ENCODE data around the gene PEX5L. TPM values are rescaled to one million over a fixed set of nuclear protein-coding genes. Genes with fewer than 3 reads are reported as not detected.
"Not testable (repeated sequence)": the region's sequence is repeated elsewhere in the genome, so short reads cannot be mapped to it uniquely, and the experiment has no call there.

The PEX5L gene
- total and polyA plus RNA-seq, 2 donors (not counting 1 experiment from before 2014, with no cell fraction given): not detected

GRCh38 chr3:179788996-179789395, 247.7 kb downstream of the PEX5L start:
- ChIA-PET POLR2A (no interaction called here), CTCF (interaction anchor here (0.6 to 0.7 kb wide), 2 partner anchors 35 to 307 kb away, joined by 3 to 6 read pairs; no protein-coding TSS in a partner anchor)
- Histone ChIP-seq H3K79me2 (ENCODE audit: control insufficient read depth, insufficient read depth, low read length) (no peaks in the 10 kb centered on the region), H4K20me1 (ENCODE audit: control insufficient read depth, insufficient read depth, low read length, poor library complexity, severe bottlenecking) (no peaks in the 10 kb centered on the region), H3K4me3 (ENCODE audit: control extremely low read depth in 1 of 5, extremely low read depth in 1 of 5, insufficient read depth in 1 of 5, low read depth in 2 of 5, low read length in 4 of 5) (no peak overlapping the region), H3K27me3 (replicated peaks in 1 of 4; ENCODE audit: control extremely low read depth in 1 of 4, control insufficient read depth in 3 of 4, insufficient read depth in 4 of 4, low read length in 3 of 4) (no peaks in the 10 kb centered on the region), H3K9ac (ENCODE audit: low read length) (no peak overlapping the region), H2AFZ (ENCODE audit: insufficient read depth, low read depth, low read length, poor library complexity, severe bottlenecking) (no peak overlapping the region), H3K4me1 (ENCODE audit: control insufficient read depth in 2 of 2, insufficient read depth in 2 of 2, low read length in 2 of 2) (no peaks in the 10 kb centered on the region), H3K9me3 (ENCODE audit: control extremely low read depth in 1 of 3, control insufficient read depth in 2 of 3, insufficient read depth in 1 of 3, low read length in 2 of 3) (no peaks in the 10 kb centered on the region), H3K36me3 (replicated peaks in 1 of 2; ENCODE audit: control extremely low read depth in 1 of 2, control insufficient read depth in 1 of 2, extremely low read depth in 1 of 2, insufficient read depth in 2 of 2, low read length in 1 of 2) (peaks cover 0 to 2% of the 10 kb centered on the region in 2 experiments), H3K4me2 (replicated peaks; ENCODE audit: low read depth, low read length, poor library complexity, severe bottlenecking) (no peak overlapping the region), H3K27ac (ENCODE audit: low read length in 2 of 2) (no peak overlapping the region)
- TF ChIP-seq EZH2 (IDR thresholded peaks at IDR 0.05; ENCODE audit: borderline replicate concordance, insufficient read depth, low read depth, low read length, poor library complexity, severe bottlenecking) (no peak), CTCF (IDR thresholded peaks at IDR 0.05) (no peak)
- no peak for ATAC-seq (ENCODE audit: low read depth)
- Mint-ChIP-seq H3K4me3 (no peak overlapping the region), H3K9me3 (ENCODE audit: insufficient read depth) (no peaks in the 10 kb centered on the region), H3K27ac (no peak overlapping the region), H3K27me3 (no peaks in the 10 kb centered on the region), H3K4me1 (no peaks in the 10 kb centered on the region)
- intact Hi-C loops (cut with micrococcal nuclease): no loop called here
- no peak for DNase-seq
- WGBS (ENCODE audit: insufficient coverage): 100% methylated on average over 1 of the region's 1 CpG

- H3K4me3 ChIP-seq (ENCODE audit: control extremely low read depth in 1 of 5, extremely low read depth in 1 of 5, insufficient read depth in 1 of 5, low read depth in 2 of 5, low read length in 4 of 5); H3K27me3 ChIP-seq (replicated peaks in 1 of 4; ENCODE audit: control extremely low read depth in 1 of 4, control insufficient read depth in 3 of 4, insufficient read depth in 4 of 4, low read length in 3 of 4); H3K79me2 ChIP-seq (ENCODE audit: control insufficient read depth, insufficient read depth, low read length); H3K4me3 Mint-ChIP-seq; H3K27ac ChIP-seq (ENCODE audit: low read length in 2 of 2); H3K4me1 Mint-ChIP-seq; DNase-seq; H3K4me1 ChIP-seq (ENCODE audit: control insufficient read depth in 2 of 2, insufficient read depth in 2 of 2, low read length in 2 of 2); H2AFZ ChIP-seq (ENCODE audit: insufficient read depth, low read depth, low read length, poor library complexity, severe bottlenecking); H3K9ac ChIP-seq (ENCODE audit: low read length); POLR2A ChIA-PET; H3K27ac Mint-ChIP-seq; intact Hi-C loops (cut with micrococcal nuclease); H3K9me3 ChIP-seq (ENCODE audit: control extremely low read depth in 1 of 3, control insufficient read depth in 2 of 3, insufficient read depth in 1 of 3, low read length in 2 of 3); H3K4me2 ChIP-seq (replicated peaks; ENCODE audit: low read depth, low read length, poor library complexity, severe bottlenecking); ATAC-seq (ENCODE audit: low read depth); H3K27me3 Mint-ChIP-seq; H4K20me1 ChIP-seq (ENCODE audit: control insufficient read depth, insufficient read depth, low read length, poor library complexity, severe bottlenecking): not testable (repeated sequence)
- CTCF ChIA-PET: interaction anchor here (0.9 kb wide), 1 partner anchor 9 kb away, joined by 5 read pairs; no protein-coding TSS in a partner anchor
- peaks cover 0 to 11% of the 10 kb centered on the region in 2 experiments for H3K36me3 ChIP-seq (replicated peaks in 1 of 2; ENCODE audit: control extremely low read depth in 1 of 2, control insufficient read depth in 1 of 2, extremely low read depth in 1 of 2, insufficient read depth in 2 of 2, low read length in 1 of 2)
- peaks cover 11% of the 10 kb centered on the region for H3K9me3 Mint-ChIP-seq (ENCODE audit: insufficient read depth)
- WGBS (ENCODE audit: insufficient coverage): no CpG with 5 or more reads among the region's 5 CpGs
Measured at GRCh38 chr3:179782841-179783240, 253.9 kb downstream of the PEX5L start.
